Activated B cell treated with CpG ODN at 0.5 μM for 24 hours (primary cell): ENCODE measurements around the gene NME8. TPM values are rescaled to one million over a fixed set of nuclear protein-coding genes. Genes with fewer than 3 reads are reported as not detected.

Experiments
- ATAC-seq: fragments of 200-7000 bp; cut with Tn5 transposase; one replicate; pipeline ENCODE4 v1.10.0; 2021; ENCODE audit warnings: low read depth, mild to moderate bottlenecking, moderate library complexity
- CTCF ChIA-PET: fragments of 350-600 bp; sonication (Branson Sonifier 250); formaldehyde crosslinking; loops from one replicate; lab custom pipeline; 2021; ENCODE audit warnings: antibody characterized with exemption; lab: Charles Lee
- POLR2A ChIA-PET: fragments of 350-600 bp; sonication (Branson Sonifier 250); formaldehyde crosslinking; loops from one replicate; lab custom pipeline; 2021; ENCODE audit warnings: antibody characterized with exemption; lab: Charles Lee
- DNase-seq: peaks from one replicate; pipeline ENCODE4 v3.0.0; 2022
- H3K27ac Mint-ChIP-seq: one replicate; pipeline ENCODE4 v1.8.0; 2020; ENCODE audit warnings: mixed read lengths
- H3K27me3 Mint-ChIP-seq: one replicate; pipeline ENCODE4 v1.8.0; 2021; ENCODE audit warnings: mixed read lengths
- H3K36me3 Mint-ChIP-seq: one replicate; pipeline ENCODE4 v1.8.0; 2021; ENCODE audit warnings: low read depth, mixed read lengths
- H3K4me1 Mint-ChIP-seq: one replicate; pipeline ENCODE4 v1.8.0; 2021; ENCODE audit warnings: mixed read lengths
- H3K4me3 Mint-ChIP-seq: one replicate; pipeline ENCODE4 v1.8.0; 2020; ENCODE audit warnings: mild to moderate bottlenecking, mixed read lengths
- H3K9me3 Mint-ChIP-seq: one replicate; pipeline ENCODE4 v1.8.0; 2020; ENCODE audit warnings: mixed read lengths
- CTCF ChIP-seq: fragments of 200-600 bp; IDR thresholded peaks from one replicate; pipeline ENCODE4 v1.8.0; 2022; ENCODE audit warnings: antibody characterized with exemption, mild to moderate bottlenecking
- intact Hi-C: fragments of 100-400 bp; cut with micrococcal nuclease; formaldehyde crosslinking; loops from one replicate; pipeline ENCODE4 v1.15.1; 2024
- total RNA-seq: library from RNA; stranded (reverse); gene quantifications from 2 replicates; pipeline ENCODE4 v1.2.3, GENCODE V29; 2022

The NME8 gene
- total RNA-seq, 1 donor from 2014 or later: not detected

- DNase-seq (no peak), ATAC-seq (no peak)
- H3K27ac Mint-ChIP-seq: no peak overlapping the region
- H3K9me3 Mint-ChIP-seq: peaks cover 3% of the 10 kb centered on the region
- intact Hi-C loops: no loop called here
- POLR2A ChIA-PET: no interaction called here
- no peak for TF ChIP-seq CTCF
- H3K36me3 Mint-ChIP-seq: no peaks in the 10 kb centered on the region
- no peak overlapping the region for H3K4me3 Mint-ChIP-seq
- H3K4me1 Mint-ChIP-seq: no peaks in the 10 kb centered on the region
- H3K27me3 Mint-ChIP-seq: no peaks in the 10 kb centered on the region
- CTCF ChIA-PET: no interaction called here
These were observed 98.9 kb downstream of the NME8 start for GRCh38 chr7:37947138-37947940.

DNA sequence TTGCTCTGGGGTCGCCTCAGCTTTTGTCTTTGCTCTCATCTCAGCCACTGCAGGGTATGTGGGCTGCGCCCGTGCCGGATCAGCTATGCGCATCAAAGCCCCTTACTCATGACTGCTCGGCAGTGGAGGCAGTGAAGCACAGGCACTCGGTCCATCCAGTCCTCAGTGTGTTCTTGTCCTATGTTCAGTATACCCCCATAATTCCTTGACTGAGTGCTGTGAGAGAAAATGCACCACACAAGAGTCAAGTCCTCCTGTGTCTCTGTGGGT is 99.5 kb downstream of the NME8 start:
- DNase-seq (no peak), ATAC-seq (no peak)
- Mint-ChIP-seq H3K4me1 (no peaks in the 10 kb centered on the region), H3K36me3 (no peaks in the 10 kb centered on the region), H3K27me3 (no peaks in the 10 kb centered on the region), H3K4me3 (no peak overlapping the region), H3K9me3 (peaks cover 3% of the 10 kb centered on the region), H3K27ac (no peak overlapping the region)
- CTCF ChIA-PET: no interaction called here
- no peak for TF ChIP-seq CTCF
- intact Hi-C loops: no loop called here
- POLR2A ChIA-PET: no interaction called here

Other genes with a start within 250 kb of the NME8 start
- not detected in 2 replicates for gene GPR141, start 164.8 kb upstream of the NME8 start, total RNA-seq
- gene SFRP4, start 68.2 kb downstream of the NME8 start, total RNA-seq: not detected in 2 replicates
- 0.22 and 0.69 TPM in 2 replicates for gene EPDR1, start 72.0 kb downstream of the NME8 start, total RNA-seq